ENCODE data around the gene PARD3B. TPM values are rescaled to one million over a fixed set of nuclear protein-coding genes. Genes with fewer than 3 reads are reported as not detected.

Gene PARD3B
- total and polyA plus RNA-seq, 8 donors = 18.5 to 24.6 (median 21.1) TPM

DNA sequence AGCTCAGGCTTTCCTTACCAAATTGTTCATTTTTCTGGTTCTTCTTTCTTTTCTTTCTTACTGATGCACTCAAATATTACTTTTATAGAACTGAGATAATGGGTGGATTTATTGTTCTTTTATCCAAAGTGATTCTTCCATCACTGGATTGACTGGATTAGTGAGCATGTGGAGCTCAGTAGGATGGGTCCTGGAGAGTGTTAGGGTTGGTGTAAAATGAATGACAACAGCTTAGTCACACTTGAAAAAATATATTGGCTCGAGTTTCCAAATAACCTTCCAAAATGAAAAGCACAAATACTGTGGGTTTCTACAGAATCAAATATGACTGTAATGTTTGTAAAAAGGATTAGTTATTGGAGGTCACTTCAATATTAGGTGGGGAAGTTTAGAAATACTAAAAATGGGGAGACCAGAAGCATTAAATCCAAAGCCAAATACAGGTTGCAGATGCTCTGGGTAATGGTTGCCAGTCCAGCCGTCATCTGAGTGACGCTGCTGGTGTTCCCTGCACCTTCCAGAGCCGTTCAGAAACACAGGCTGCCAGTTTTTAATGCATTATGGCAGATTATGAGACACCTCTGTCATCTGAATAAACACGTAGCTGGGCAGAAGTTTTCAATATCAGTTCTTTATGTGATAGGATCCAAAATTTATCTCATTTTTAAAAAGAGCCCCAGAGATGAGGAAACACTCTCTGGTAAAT, 842.2 kb downstream of the PARD3B start:
- no peak for DNase-seq
- intact Hi-C loops (cut with DNase I) = no loop called here
- no peaks in the 10 kb centered on the region for H3K4me1 ChIP-seq
- H3K9me3 ChIP-seq = no peaks in the 10 kb centered on the region
- no peak overlapping the region for H3K27ac ChIP-seq
- H3K27me3 ChIP-seq = no peaks in the 10 kb centered on the region
- ATAC-seq = no peak
- H3K4me3 ChIP-seq = no peak overlapping the region
- no peaks in the 10 kb centered on the region for H3K36me3 ChIP-seq
- TF ChIP-seq, protein P1, sequence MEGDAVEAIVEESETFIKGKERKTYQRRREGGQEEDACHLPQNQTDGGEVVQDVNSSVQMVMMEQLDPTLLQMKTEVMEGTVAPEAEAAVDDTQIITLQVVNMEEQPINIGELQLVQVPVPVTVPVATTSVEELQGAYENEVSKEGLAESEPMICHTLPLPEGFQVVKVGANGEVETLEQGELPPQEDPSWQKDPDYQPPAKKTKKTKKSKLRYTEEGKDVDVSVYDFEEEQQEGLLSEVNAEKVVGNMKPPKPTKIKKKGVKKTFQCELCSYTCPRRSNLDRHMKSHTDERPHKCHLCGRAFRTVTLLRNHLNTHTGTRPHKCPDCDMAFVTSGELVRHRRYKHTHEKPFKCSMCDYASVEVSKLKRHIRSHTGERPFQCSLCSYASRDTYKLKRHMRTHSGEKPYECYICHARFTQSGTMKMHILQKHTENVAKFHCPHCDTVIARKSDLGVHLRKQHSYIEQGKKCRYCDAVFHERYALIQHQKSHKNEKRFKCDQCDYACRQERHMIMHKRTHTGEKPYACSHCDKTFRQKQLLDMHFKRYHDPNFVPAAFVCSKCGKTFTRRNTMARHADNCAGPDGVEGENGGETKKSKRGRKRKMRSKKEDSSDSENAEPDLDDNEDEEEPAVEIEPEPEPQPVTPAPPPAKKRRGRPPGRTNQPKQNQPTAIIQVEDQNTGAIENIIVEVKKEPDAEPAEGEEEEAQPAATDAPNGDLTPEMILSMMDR (IDR thresholded peaks at IDR 0.05) = no peak

DNA sequence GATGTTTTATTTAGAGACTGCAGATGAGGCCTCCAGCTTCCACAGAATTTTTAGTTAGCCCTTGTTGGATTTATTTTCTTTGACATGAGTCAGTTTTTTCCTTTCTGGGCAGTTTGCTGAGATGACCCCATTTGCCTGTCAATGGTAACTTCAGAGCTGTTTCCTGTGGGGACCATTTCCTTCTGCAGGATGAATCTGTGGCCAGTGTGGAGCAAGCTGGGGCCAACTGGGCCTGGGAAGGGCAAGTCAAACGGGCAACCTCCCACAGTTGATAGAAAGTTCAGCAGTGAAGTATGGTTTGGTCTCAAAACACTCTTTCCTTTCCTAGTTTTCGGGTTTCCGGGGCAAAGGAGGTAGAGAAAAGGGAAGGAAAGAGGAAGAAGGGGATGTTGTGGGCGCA, 845.6 kb downstream of the PARD3B start:
- Histone ChIP-seq H3K4me1 (no peaks in the 10 kb centered on the region), H3K27me3 (no peaks in the 10 kb centered on the region), H3K4me3 (no peak overlapping the region), H3K27ac (no peak overlapping the region), H3K36me3 (no peaks in the 10 kb centered on the region), H3K9me3 (no peaks in the 10 kb centered on the region)
- ATAC-seq (no peak), DNase-seq (peak in 1 of 4 donors; percentile 11)
- TF ChIP-seq, protein P1 (IDR thresholded peaks at IDR 0.05) = no peak
- intact Hi-C loops (cut with DNase I) = no loop called here

DNA sequence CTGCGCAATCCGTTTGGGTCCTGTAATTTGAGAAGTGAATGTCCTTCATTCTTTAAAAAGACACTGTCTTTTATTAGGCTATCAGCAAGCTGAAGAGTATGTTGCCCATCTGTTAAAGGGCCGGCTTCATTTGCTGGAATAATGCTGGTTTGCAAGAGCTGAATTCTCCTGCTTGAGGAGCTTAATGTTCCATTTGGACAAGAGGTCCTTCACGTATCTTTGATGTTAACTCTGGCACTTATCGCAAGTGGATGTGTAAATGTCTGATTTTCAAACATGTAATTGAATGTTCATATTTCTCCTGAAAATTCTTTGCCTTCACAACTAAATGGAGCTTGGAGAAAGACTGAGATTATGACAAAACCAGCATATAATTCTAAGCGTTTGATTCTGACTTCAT, 856.2 kb downstream of the PARD3B start:
- Histone ChIP-seq H3K9me3 (no peaks in the 10 kb centered on the region), H3K4me3 (no peak overlapping the region), H3K36me3 (no peaks in the 10 kb centered on the region), H3K27ac (no peak overlapping the region), H3K27me3 (no peaks in the 10 kb centered on the region), H3K4me1 (no peaks in the 10 kb centered on the region)
- DNase-seq (peak in 1 of 4 donors; percentile 37), ATAC-seq (peak; percentile 75)
- TF ChIP-seq, protein P1 (IDR thresholded peaks at IDR 0.05) = no peak
- intact Hi-C loops (cut with DNase I) = no loop called here

DNA sequence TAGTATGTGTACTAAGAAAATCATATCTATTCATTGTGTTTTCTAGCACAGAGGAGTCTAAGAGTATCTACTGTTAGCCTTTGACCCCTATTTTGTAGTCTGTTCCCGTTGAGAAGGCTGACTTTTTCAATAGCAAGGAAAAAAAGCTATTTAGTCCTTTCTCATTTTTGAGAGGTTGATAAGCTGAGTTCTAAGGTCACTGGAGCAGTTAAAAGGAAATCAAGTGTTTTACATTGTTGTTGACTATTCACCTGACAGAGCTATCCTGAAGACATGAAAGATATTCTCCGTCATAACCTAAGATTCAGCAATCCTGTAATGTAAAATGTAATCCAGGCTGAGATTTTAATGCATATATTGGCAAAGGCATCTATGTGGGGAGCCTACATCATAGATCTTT, 856.7 kb downstream of the PARD3B start:
- no peaks in the 10 kb centered on the region for H3K4me1 ChIP-seq
- intact Hi-C loops (cut with DNase I) = no loop called here
- ATAC-seq (peak; percentile 58), DNase-seq (no peak)
- no peaks in the 10 kb centered on the region for H3K27me3 ChIP-seq
- H3K36me3 ChIP-seq = no peaks in the 10 kb centered on the region
- TF ChIP-seq, protein P1 (IDR thresholded peaks at IDR 0.05) = no peak
- H3K4me3 ChIP-seq = no peak overlapping the region
- no peak overlapping the region for H3K27ac ChIP-seq
- no peaks in the 10 kb centered on the region for H3K9me3 ChIP-seq

DNA sequence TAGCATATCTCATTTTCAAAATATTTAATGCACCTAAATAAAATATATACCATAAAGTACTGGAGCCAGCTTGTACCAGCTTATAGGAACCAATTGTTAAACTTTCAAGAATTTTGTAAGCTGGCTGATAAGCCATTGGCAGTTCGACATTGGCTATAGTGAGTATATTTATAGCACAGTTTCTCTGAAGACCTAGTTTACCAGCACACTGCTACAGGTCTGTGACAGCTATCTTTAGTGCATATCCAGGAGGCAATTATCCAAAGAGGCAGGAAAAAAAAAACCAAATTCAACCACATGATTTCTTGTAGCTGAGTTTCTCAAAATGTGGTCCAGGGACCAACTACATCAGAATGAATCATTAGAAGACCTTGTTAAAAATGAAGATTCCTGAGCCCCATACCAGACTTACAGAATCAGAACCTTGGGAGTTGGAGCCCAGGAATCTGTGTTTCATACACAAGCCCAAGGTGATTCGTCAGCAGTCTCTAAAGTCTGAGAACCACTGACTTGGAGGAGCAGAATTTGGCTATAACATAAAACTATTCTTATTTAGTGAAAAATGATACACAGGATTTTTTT, 858.1 kb downstream of the PARD3B start:
- DNase-seq (no peak), ATAC-seq (no peak)
- no peaks in the 10 kb centered on the region for H3K4me1 ChIP-seq
- no peaks in the 10 kb centered on the region for H3K27me3 ChIP-seq
- TF ChIP-seq, protein P1 (IDR thresholded peaks at IDR 0.05) = no peak
- no peaks in the 10 kb centered on the region for H3K36me3 ChIP-seq
- H3K9me3 ChIP-seq = no peaks in the 10 kb centered on the region
- H3K4me3 ChIP-seq = no peak overlapping the region
- intact Hi-C loops (cut with DNase I) = no loop called here
- H3K27ac ChIP-seq = no peak overlapping the region
